Activated T-cell treated with anti-CD3 and anti-CD28 coated beads, Interleukin-2, amount 50 U/mL, for 4 hours (primary cell): ENCODE data around the gene LMNTD2. TPM values are rescaled to one million over a fixed set of nuclear protein-coding genes. Genes with fewer than 3 reads are reported as not detected.
A peak's percentile ranks its signal among the peaks of the same experiment; 100 is the strongest.

Experiments used
- ATAC-seq, 2 donors: fragments of 200-7000 bp; cut with Tn5 transposase; one replicate each; pipeline ENCODE4 v1.10.0; 2021
- DNase-seq: peaks from one replicate; pipeline ENCODE4 v3.0.0-alpha.2; 2020
- H3K27me3 Mint-ChIP-seq: one replicate; pipeline ENCODE4 v1.8.0; 2021; ENCODE audit warnings: low read depth, mixed read lengths
- H3K36me3 Mint-ChIP-seq: one replicate; pipeline ENCODE4 v1.8.0; 2022; ENCODE audit warnings: mixed read lengths; ENCODE audit not compliant: insufficient read depth
- H3K4me1 Mint-ChIP-seq: one replicate; pipeline ENCODE4 v1.8.0; 2021; ENCODE audit warnings: low read depth, mixed read lengths
- H3K4me3 Mint-ChIP-seq: one replicate; pipeline ENCODE4 v1.8.0; 2021; ENCODE audit warnings: mild to moderate bottlenecking, moderate library complexity, mixed read lengths
- H3K9me3 Mint-ChIP-seq: one replicate; pipeline ENCODE4 v1.8.0; 2021; ENCODE audit warnings: mixed read lengths
- total RNA-seq, 3 donors: library from RNA; stranded (reverse); gene quantifications; one replicate each; pipeline ENCODE4 v1.2.1, GENCODE V29; 2021

LMNTD2 gene
- total RNA-seq, 3 donors from 2014 or later: 0.71 to 1.3 (median 1.1) TPM

- DNase-seq (no peak), ATAC-seq (no peak)
- Mint-ChIP-seq H3K36me3 (no peaks in the 10 kb centered on the region), H3K4me3 (no peak overlapping the region), H3K27me3 (no peaks in the 10 kb centered on the region), H3K4me1 (peaks cover 12% of the 10 kb centered on the region), H3K9me3 (no peaks in the 10 kb centered on the region)
Observed at GRCh38 chr11:540583-541432, 19.7 kb downstream of the LMNTD2 start.

GRCh38 chr11:539971-540481 lies 20.5 kb downstream of the LMNTD2 start:
- Mint-ChIP-seq H3K27me3 (no peaks in the 10 kb centered on the region), H3K36me3 (no peaks in the 10 kb centered on the region), H3K4me3 (no peak overlapping the region), H3K4me1 (peaks cover 12% of the 10 kb centered on the region), H3K9me3 (no peaks in the 10 kb centered on the region)
- DNase-seq: no peak
- no peak for ATAC-seq

- DNase-seq: no peak
- ATAC-seq: no peak
- Mint-ChIP-seq H3K36me3 (no peaks in the 10 kb centered on the region), H3K4me3 (no peak overlapping the region), H3K27me3 (no peaks in the 10 kb centered on the region), H3K4me1 (peaks cover 20% of the 10 kb centered on the region), H3K9me3 (no peaks in the 10 kb centered on the region)
Observed at GRCh38 chr11:538431-539051, 22.0 kb downstream of the LMNTD2 start.

GRCh38 chr11:537622-538430 lies 22.7 kb downstream of the LMNTD2 start:
- Mint-ChIP-seq H3K4me1 (peaks cover 20% of the 10 kb centered on the region), H3K4me3 (peak overlapping the region; percentile 90), H3K27me3 (no peaks in the 10 kb centered on the region), H3K36me3 (no peaks in the 10 kb centered on the region), H3K9me3 (no peaks in the 10 kb centered on the region)
- DNase-seq (no peak), ATAC-seq (no peak)

GRCh38 chr11:536841-537621 lies 23.5 kb downstream of the LMNTD2 start, which contains the start of gene LRRC56:
TSS of gene LRRC56 (plus strand) at chr11:537527. CDS start at chr11:540685, 3,158 bp downstream.
- no peaks in the 10 kb centered on the region for H3K9me3 Mint-ChIP-seq
- DNase-seq: peak; percentile 92
- peak; percentile 16 to 29 for ATAC-seq
- peaks cover under 1% of the 10 kb centered on the region for H3K36me3 Mint-ChIP-seq
- peak within 1 kb of the TSS; percentile 90 for H3K4me3 Mint-ChIP-seq
- no peaks in the 10 kb centered on the region for H3K27me3 Mint-ChIP-seq
- peaks cover 20% of the 10 kb centered on the region for H3K4me1 Mint-ChIP-seq

GRCh38 chr11:535519-536454 lies 24.8 kb downstream of the LMNTD2 start, which contains the start of gene HRAS:
TSS of gene HRAS (minus strand) at chr11:535576.
- DNase-seq: peak; percentile 94
- peak within 1 kb of the TSS; percentile 90 for H3K4me3 Mint-ChIP-seq
- peak; percentile 89 to 92 for ATAC-seq
- no peaks in the 10 kb centered on the region for H3K27me3 Mint-ChIP-seq
- peaks cover 22% of the 10 kb centered on the region for H3K4me1 Mint-ChIP-seq
- H3K9me3 Mint-ChIP-seq: no peaks in the 10 kb centered on the region
- H3K36me3 Mint-ChIP-seq: peaks cover 2% of the 10 kb centered on the region

- DNase-seq (no peak), ATAC-seq (peak; percentile 27 to 33)
- peaks cover 22% of the 10 kb centered on the region for H3K4me1 Mint-ChIP-seq
- peaks cover 2% of the 10 kb centered on the region for H3K36me3 Mint-ChIP-seq
- H3K27me3 Mint-ChIP-seq: no peaks in the 10 kb centered on the region
- no peak overlapping the region for H3K4me3 Mint-ChIP-seq
- no peaks in the 10 kb centered on the region for H3K9me3 Mint-ChIP-seq
Observed at GRCh38 chr11:535210-535518, 25.4 kb downstream of the LMNTD2 start.

- Mint-ChIP-seq H3K27me3 (no peaks in the 10 kb centered on the region), H3K36me3 (peaks cover 2% of the 10 kb centered on the region), H3K9me3 (no peaks in the 10 kb centered on the region), H3K4me3 (peak overlapping the region; percentile 76), H3K4me1 (peaks cover 22% of the 10 kb centered on the region)
- ATAC-seq: peak in 1 of 2 donors; percentile 2
- no peak for DNase-seq
Observed at GRCh38 chr11:534396-535209, 25.9 kb downstream of the LMNTD2 start.

GRCh38 chr11:533586-534395 lies 26.7 kb downstream of the LMNTD2 start:
- H3K4me1 Mint-ChIP-seq: peaks cover 22% of the 10 kb centered on the region
- peaks cover 2% of the 10 kb centered on the region for H3K36me3 Mint-ChIP-seq
- ATAC-seq (no peak), DNase-seq (no peak)
- no peaks in the 10 kb centered on the region for H3K9me3 Mint-ChIP-seq
- no peaks in the 10 kb centered on the region for H3K27me3 Mint-ChIP-seq
- peak overlapping the region; percentile 76 for H3K4me3 Mint-ChIP-seq

GRCh38 chr11:532986-533585 lies 27.5 kb downstream of the LMNTD2 start:
- Mint-ChIP-seq H3K4me1 (peaks cover 19% of the 10 kb centered on the region), H3K27me3 (no peaks in the 10 kb centered on the region), H3K36me3 (peaks cover 2% of the 10 kb centered on the region), H3K9me3 (no peaks in the 10 kb centered on the region), H3K4me3 (peak overlapping the region; percentile 37)
- ATAC-seq (no peak), DNase-seq (no peak)

GRCh38 chr11:532527-532985 lies 28.0 kb downstream of the LMNTD2 start:
- Mint-ChIP-seq H3K36me3 (peaks cover 2% of the 10 kb centered on the region), H3K9me3 (no peaks in the 10 kb centered on the region), H3K4me3 (no peak overlapping the region), H3K27me3 (no peaks in the 10 kb centered on the region), H3K4me1 (peaks cover 14% of the 10 kb centered on the region)
- ATAC-seq (no peak), DNase-seq (no peak)
